HG03066 (cell line): ENCODE results near the gene TICRR.

Experiments used
- ATAC-seq: cut with Tn5 transposase; IDR thresholded peaks from one replicate; pipeline ENCODE4 v1.9.1; 2021; ENCODE audit warnings: low read depth; ENCODE audit not compliant: unreplicated experiment

The TICRR gene

GRCh38 chr15:89669941-89670340 is 94.7 kb downstream of the TICRR start:
- no peak for ATAC-seq

- no peak for ATAC-seq
Measured at GRCh38 chr15:89670971-89671560, 95.8 kb downstream of the TICRR start.

- no peak for ATAC-seq
Measured at GRCh38 chr15:89671687-89672086, 96.4 kb downstream of the TICRR start.

DNA sequence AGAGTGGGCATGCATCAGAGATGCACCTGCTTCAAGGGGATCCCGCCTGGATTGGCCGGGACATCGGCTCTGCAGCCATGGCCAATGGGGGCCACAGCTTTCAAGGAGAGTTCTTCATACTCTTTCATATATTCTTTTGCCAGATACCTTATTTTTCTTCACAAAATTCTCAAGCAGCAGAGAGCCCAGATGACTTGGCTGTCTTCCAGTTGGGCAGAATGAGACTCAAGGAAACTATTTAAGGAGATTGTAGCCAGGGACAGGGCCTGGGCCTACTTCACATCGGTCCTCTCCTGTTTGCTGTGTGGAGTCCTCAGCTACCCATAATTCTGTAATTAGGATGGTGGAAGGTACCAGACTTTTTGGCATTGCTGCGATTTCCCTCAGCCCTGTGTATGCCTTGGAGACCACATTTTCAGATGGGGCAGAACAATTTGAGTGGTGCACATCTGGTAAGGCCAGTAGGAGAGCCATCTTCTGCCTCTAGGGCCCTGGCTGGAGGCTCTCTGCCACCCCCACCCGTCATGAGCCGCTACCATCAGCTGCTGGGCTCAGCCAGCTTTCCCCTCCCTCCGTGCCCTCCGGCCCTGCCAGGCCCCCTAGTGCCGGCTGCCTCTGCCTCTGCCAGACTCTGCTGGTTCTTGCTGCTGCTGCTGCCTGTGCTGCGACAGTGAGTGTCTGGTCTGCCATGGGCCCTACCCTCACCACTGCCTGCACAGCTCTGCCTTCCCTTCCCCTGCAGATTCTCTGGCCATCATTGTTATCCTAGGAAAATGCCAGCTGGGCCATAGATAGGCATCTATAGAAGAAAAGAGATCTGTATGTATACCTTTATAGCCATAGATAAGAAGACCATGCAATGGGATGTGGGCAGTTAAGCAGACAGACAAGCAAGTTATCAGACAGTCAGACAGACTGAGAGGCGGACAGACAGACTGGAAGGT is 97.2 kb downstream of the TICRR start:
- ATAC-seq, result no peak

- ATAC-seq, result no peak
Measured at GRCh38 chr15:89673165-89673512, 97.9 kb downstream of the TICRR start.

- ATAC-seq, result no peak
Measured at GRCh38 chr15:89674526-89674925, 99.3 kb downstream of the TICRR start.

- ATAC-seq, result no peak
Measured at GRCh38 chr15:89675606-89676005, 100.3 kb downstream of the TICRR start.

DNA sequence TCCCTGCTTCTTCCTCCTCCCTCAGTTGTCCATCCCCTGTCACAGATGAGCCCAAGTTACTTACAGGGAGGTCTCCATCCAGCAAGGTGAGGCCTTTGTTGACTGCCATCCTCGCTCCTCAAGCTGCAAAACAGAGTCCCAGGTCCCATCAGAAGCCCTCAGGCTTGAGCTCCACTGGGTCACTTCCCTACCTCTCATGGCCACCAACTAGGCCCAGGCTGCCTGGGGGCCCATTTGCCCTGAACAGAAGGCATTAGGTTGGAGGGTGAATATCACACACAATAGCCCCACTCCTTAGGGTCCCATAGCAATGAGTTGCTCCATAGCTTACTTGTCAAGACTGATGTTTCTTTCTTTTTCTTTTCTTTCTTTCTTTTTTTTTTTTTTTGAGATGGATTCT is 102.1 kb downstream of the TICRR start:
- no peak for ATAC-seq
